NCI-H2029 (cell line): ENCODE measurements around the gene CRYGN.

Experiments used
- DNase-seq: peaks from one replicate; lab custom pipeline; 2025; lab: John Stamatoyannopoulos, UW

CRYGN gene

GRCh38 chr7:151459726-151460473 lies 20.0 kb upstream of the CRYGN start:
- no peak for DNase-seq

GRCh38 chr7:151457534-151457933 lies 17.6 kb upstream of the CRYGN start:
- DNase-seq: no peak

- no peak for DNase-seq
These were observed 16.8 kb upstream of the CRYGN start for GRCh38 chr7:151456782-151457181.

- DNase-seq: no peak
These were observed 16.3 kb upstream of the CRYGN start for GRCh38 chr7:151456276-151456675.

- no peak for DNase-seq
These were observed 15.7 kb upstream of the CRYGN start for GRCh38 chr7:151455690-151456089.

- DNase-seq: no peak
These were observed 15.1 kb upstream of the CRYGN start for GRCh38 chr7:151454932-151455530.

GRCh38 chr7:151454305-151454704 lies 14.4 kb upstream of the CRYGN start:
- no peak for DNase-seq

- DNase-seq: no peak
These were observed 13.4 kb upstream of the CRYGN start for GRCh38 chr7:151453326-151453791.

- no peak for DNase-seq
These were observed 12.9 kb upstream of the CRYGN start for GRCh38 chr7:151452680-151453325.

- DNase-seq: no peak
These were observed 12.0 kb upstream of the CRYGN start for GRCh38 chr7:151451626-151452571.

- DNase-seq: no peak
These were observed 11.2 kb upstream of the CRYGN start for GRCh38 chr7:151451156-151451555.

GRCh38 chr7:151449990-151450389 lies 10.0 kb upstream of the CRYGN start:
- DNase-seq: no peak

GRCh38 chr7:151448261-151449252 lies 8.6 kb upstream of the CRYGN start:
- peak; percentile 17 for DNase-seq

- DNase-seq: no peak
These were observed 7.9 kb upstream of the CRYGN start for GRCh38 chr7:151447901-151448260.

GRCh38 chr7:151447312-151447711 lies 7.4 kb upstream of the CRYGN start:
- DNase-seq: no peak

GRCh38 chr7:151446412-151446811 lies 6.5 kb upstream of the CRYGN start:
- DNase-seq: no peak

GRCh38 chr7:151444632-151445031 lies 4.7 kb upstream of the CRYGN start:
- DNase-seq: no peak

- no peak for DNase-seq
These were observed 3.0 kb upstream of the CRYGN start for GRCh38 chr7:151442776-151443496.

- no peak for DNase-seq
These were observed 981 bp upstream of the CRYGN start for GRCh38 chr7:151440799-151441445.
